GM19023 (cell line): ENCODE data around the gene TREM2.
"Not testable (repeated sequence)": the region's sequence is repeated elsewhere in the genome, so short reads cannot be mapped to it uniquely, and the experiment has no call there.

Experiments used
- ATAC-seq: cut with Tn5 transposase; IDR thresholded peaks from one replicate; pipeline ENCODE4 v1.9.1; 2021; ENCODE audit warnings: mild to moderate bottlenecking, moderate library complexity; ENCODE audit not compliant: unreplicated experiment

Gene TREM2

GRCh38 chr6:41156001-41156400 lies 6.9 kb downstream of the TREM2 start:
- ATAC-seq = no peak

GRCh38 chr6:41155132-41155805 lies 7.6 kb downstream of the TREM2 start:
- no peak for ATAC-seq

- no peak for ATAC-seq
Measured at GRCh38 chr6:41153992-41154625, 8.8 kb downstream of the TREM2 start, which contains the start of gene TREML1. TREML1 (minus strand) TSS chr6:41154347; CDS start chr6:41154288, 59 bp downstream.

GRCh38 chr6:41153451-41153850 lies 9.5 kb downstream of the TREM2 start:
- ATAC-seq = no peak

- no peak for ATAC-seq
Measured at GRCh38 chr6:41150671-41151070, 12.2 kb downstream of the TREM2 start.

- ATAC-seq = no peak
Measured at GRCh38 chr6:41147917-41148316, 15.0 kb downstream of the TREM2 start.

- ATAC-seq = no peak
Measured at GRCh38 chr6:41136911-41137310, 26.0 kb downstream of the TREM2 start.

- ATAC-seq = no peak
Measured at GRCh38 chr6:41135062-41135832, 27.7 kb downstream of the TREM2 start.

GRCh38 chr6:41132254-41132653 lies 30.7 kb downstream of the TREM2 start:
- no peak for ATAC-seq

GRCh38 chr6:41125282-41125681 lies 37.6 kb downstream of the TREM2 start:
- no peak for ATAC-seq

GRCh38 chr6:41122918-41123317 lies 40.0 kb downstream of the TREM2 start:
- ATAC-seq = no peak

- ATAC-seq = no peak
Measured at GRCh38 chr6:41122373-41122772, 40.5 kb downstream of the TREM2 start.

- ATAC-seq = no peak
Measured at GRCh38 chr6:41120058-41120457, 42.9 kb downstream of the TREM2 start.

GRCh38 chr6:41119508-41119907 lies 43.4 kb downstream of the TREM2 start:
- no peak for ATAC-seq

- not testable (repeated sequence) for ATAC-seq
Measured at GRCh38 chr6:41115027-41115426, 47.9 kb downstream of the TREM2 start.

- no peak for ATAC-seq
Measured at GRCh38 chr6:41111017-41111416, 51.9 kb downstream of the TREM2 start.
